ENCODE results near the gene CXCR5.

The CXCR5 gene

DNA sequence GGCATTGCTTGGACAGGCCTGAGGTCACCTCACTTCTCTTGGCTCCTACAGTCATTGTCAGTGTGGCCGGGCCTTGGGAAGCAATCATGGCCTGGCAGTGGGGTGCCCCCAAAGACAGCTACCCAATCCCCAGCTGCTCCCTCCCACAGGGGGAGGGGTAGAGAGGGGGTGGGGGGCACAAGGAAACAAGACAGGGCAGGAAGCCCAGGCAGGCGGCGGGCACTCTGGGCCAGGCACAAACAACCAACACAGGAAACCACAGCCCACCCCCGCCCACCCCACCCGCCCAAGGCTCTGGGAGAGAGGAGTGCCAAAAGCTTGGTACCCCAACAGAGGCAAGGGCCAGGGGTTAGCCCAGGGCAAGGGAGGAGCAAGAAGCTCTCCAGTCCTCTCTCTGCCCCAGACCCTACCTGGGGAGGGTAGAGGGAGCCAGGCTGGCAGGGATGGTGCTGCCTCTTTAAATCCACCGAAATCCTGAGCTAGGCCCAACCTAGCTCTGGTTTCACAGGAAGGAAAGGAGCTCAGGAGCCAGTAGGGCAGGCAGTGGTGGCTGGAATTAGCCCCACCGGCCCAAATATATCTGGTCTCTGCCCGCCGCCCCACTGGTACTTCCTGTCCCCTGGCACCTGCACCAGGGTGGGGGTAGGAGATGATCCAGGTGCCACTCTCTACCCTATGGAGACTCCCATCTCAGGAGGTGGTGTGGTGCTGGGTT lies 29.9 kb downstream of the CXCR5 start:
- TF ChIP-seq, protein P1, sequence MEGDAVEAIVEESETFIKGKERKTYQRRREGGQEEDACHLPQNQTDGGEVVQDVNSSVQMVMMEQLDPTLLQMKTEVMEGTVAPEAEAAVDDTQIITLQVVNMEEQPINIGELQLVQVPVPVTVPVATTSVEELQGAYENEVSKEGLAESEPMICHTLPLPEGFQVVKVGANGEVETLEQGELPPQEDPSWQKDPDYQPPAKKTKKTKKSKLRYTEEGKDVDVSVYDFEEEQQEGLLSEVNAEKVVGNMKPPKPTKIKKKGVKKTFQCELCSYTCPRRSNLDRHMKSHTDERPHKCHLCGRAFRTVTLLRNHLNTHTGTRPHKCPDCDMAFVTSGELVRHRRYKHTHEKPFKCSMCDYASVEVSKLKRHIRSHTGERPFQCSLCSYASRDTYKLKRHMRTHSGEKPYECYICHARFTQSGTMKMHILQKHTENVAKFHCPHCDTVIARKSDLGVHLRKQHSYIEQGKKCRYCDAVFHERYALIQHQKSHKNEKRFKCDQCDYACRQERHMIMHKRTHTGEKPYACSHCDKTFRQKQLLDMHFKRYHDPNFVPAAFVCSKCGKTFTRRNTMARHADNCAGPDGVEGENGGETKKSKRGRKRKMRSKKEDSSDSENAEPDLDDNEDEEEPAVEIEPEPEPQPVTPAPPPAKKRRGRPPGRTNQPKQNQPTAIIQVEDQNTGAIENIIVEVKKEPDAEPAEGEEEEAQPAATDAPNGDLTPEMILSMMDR (IDR thresholded peaks at IDR 0.05), result no peak

DNA sequence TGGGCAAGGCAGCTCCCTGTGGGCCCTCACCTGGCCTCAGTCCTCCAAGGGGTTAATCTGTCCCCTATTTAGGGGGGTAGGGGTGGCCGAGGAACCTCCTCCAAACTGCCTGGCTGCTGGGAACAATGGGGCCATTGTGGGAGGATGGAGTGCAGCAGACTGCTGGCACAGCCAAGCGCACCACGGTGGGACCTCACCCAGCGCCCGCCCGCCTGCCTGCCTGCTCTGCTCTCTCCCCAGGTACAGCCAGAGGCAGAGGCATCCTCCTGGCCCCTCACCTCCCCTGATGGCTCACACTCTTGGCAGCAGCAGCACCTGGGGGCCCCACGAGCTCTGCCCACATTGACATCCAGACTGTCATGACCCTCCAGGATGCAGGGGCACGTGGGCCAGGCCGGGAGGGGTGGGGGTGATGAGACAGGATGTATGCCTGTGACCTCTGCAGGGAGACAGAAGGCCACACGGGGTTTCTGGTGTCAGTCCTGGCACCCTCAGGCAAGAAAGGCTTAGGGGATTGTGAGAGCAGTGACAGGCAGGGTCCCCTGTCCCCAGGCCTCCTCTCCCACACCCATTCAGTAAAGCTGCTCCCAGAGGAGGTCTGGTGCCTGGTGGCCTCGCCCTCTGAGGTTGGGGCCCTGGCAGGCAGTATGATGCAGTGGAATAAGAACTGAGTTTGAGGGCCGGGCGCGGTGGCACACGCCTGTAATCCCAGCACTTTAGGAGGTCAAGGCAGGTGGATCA lies 30.7 kb downstream of the CXCR5 start:
- TF ChIP-seq, protein P1 (IDR thresholded peaks at IDR 0.05), result no peak

DNA sequence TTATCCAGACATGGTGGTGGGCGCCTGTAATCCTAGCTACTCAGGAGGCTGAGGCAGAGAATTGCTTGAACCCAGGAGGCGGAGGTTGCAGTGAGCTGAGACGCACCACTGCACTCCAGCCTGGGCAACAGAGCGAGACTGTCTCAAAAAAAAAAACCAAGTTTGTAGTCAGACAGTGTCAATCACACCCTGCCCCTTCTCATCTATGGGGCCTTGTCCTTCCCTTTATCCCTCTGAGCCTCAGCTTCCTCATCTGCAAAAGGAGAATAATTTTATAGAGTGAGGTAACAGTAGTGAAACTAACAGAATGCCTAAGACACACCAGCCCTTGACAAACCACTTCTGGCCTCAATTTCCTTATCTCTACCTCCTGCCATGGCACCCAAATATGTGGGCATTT lies 31.3 kb downstream of the CXCR5 start:
- TF ChIP-seq, protein P1 (IDR thresholded peaks at IDR 0.05), result no peak

DNA sequence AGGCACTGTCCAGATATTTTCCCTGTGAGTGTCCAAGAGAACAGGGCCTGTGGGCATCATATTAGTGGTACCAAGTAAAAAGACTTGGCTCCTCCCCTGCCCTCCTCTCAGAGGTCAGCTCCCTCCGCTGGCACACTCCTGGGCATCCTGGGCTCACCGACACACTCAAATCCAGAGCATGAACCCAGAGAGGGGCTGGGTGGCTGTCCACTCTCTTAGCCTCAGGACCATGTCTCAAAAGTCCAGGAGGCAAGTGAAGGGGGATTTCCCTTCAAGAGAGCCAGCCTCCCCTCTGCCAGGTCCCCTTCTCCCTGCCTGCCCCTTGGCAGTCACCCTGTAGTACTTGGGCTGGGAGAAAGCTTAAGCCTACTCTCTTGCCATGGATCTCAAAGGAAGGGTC lies 31.7 kb downstream of the CXCR5 start:
- TF ChIP-seq, protein P1 (IDR thresholded peaks at IDR 0.05), result no peak

DNA sequence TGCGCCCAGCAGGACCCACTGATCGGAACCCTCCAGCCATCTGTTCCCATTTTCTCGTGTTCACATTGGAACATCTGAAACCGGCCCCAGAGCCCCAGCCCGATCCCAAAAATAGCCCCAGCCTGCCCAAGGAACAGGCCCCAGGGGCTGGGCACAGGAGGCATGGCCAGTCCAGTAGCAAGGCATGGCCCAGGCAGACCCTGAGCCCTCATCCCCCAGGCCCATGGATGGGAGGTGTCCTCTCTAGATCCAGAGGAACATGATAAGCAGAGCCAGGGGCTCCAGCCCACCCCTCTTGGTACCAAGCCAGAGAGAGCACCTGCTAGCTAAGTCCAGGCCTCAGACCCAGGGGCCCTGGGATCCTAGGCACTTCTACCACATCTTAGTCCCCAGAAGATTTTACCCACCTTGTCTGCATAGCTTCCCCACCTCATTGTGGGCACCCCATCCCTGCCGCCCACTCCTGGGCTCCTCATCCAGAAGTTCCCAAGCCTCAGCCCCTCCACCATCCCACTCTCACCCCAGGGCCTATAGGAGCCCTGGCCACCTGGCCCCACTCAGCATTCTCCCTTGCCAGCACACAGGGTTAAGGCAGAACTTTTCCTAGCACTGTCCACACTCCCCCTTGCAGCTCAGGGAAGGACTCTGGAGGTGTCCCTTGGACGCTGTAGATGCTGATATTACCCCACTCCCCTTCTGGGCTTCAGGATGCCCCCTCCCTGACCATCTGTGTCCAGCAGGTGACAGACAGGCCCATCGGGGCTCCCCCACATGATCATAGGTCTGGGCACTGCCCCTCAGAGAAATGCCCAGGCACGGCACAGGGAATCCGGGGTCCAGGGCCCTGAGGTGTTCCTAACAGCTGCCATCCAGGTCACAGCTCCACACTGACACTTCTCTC lies 32.5 kb downstream of the CXCR5 start:
- TF ChIP-seq, protein P1 (IDR thresholded peaks at IDR 0.05), result no peak

DNA sequence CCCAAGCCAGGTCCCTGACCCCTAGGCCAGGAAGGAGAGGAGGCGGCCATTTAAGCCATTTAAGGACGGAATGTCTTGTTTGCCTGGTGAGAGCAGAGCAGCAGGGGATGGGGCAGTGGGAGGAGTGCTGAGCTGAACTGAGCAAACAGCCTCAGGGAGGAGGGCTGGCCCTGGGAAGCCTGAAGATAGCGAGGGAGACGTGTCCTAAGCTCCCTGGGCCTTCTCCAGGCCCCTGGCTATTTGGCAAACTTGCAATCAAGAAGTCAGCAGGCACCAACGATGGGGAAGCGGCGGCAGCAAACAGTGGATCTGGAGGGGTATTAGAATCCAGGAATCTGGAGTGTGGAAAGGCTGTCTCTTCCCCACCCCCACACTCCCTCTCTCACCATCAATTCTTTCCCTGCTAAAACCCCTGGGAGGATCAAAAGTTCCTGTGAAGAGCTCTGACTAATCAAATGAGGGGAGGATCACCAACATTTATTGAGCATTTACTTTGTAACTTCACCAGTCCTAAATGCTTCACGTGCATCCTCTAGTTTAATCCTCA lies 33.2 kb downstream of the CXCR5 start:
- TF ChIP-seq, protein P1 (IDR thresholded peaks at IDR 0.05), result no peak

DNA sequence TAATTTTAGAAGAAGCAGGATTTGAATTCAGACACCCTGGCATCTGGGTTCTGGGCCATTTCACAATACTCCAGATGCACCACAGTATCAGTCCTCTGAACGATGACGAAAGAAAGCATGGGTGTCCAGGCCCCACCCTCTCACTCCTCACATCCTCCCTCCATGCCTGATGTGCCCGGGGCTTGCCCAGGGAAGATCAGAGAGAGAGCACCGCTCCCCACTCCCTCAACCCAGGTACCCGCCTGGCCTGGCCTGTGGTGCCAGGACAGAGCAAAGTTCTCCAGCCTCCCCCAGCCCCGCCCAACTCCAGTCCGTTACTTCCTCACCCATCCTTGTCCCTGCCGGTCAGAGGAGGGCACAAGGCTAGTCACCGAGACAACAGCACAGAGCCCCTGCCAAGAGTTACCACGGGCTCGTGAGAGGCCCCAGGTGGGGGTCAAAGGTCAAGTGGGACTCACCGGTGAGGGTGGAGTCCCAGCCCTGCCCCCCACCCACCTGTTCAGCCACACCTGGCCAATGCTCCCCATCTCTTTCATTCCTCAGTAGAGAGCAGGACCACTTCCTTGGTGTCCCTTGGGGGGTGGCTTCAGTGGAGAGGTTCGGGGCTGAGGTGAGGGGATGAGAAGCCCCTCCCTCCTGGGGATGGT lies 33.9 kb downstream of the CXCR5 start:
- TF ChIP-seq, protein P1 (IDR thresholded peaks at IDR 0.05), result no peak

Measured in LNCAP (cell line).